ENCODE measurements around the gene ATP6V0D1. TPM values are rescaled to one million over a fixed set of nuclear protein-coding genes. Genes with fewer than 3 reads are reported as not detected.

The ATP6V0D1 gene
- total RNA-seq, 1 donor from 2014 or later: 73.5 TPM

GRCh38 chr16:67445913-67446907, 34.7 kb downstream of the ATP6V0D1 start:
- Mint-ChIP-seq H3K4me3 (no peak overlapping the region), H3K9me3 (no peaks in the 10 kb centered on the region), H3K4me1 (ENCODE audit: unreplicated experiment) (peaks cover 13% of the 10 kb centered on the region), H3K36me3 (peaks cover 5% of the 10 kb centered on the region), H3K27ac (peak overlapping the region; percentile 72), H3K27me3 (no peaks in the 10 kb centered on the region)
- TF ChIP-seq CTCF (conservative IDR thresholded peaks at IDR 0.05): no peak
- no peak for DNase-seq (ENCODE audit: extremely low spot score, unreplicated experiment)

- Mint-ChIP-seq H3K36me3 (peaks cover 5% of the 10 kb centered on the region), H3K27ac (no peak overlapping the region), H3K9me3 (no peaks in the 10 kb centered on the region), H3K27me3 (no peaks in the 10 kb centered on the region), H3K4me3 (no peak overlapping the region), H3K4me1 (ENCODE audit: unreplicated experiment) (peaks cover 13% of the 10 kb centered on the region)
- TF ChIP-seq CTCF (conservative IDR thresholded peaks at IDR 0.05): no peak
- no peak for DNase-seq (ENCODE audit: extremely low spot score, unreplicated experiment)
Observed at GRCh38 chr16:67445441-67445912, 35.5 kb downstream of the ATP6V0D1 start.

GRCh38 chr16:67445126-67445426, 35.9 kb downstream of the ATP6V0D1 start:
- DNase-seq (ENCODE audit: extremely low spot score, unreplicated experiment): no peak
- no peak overlapping the region for H3K4me3 Mint-ChIP-seq
- H3K9me3 Mint-ChIP-seq: no peaks in the 10 kb centered on the region
- no peak for TF ChIP-seq CTCF (conservative IDR thresholded peaks at IDR 0.05)
- peaks cover 5% of the 10 kb centered on the region for H3K36me3 Mint-ChIP-seq
- H3K27me3 Mint-ChIP-seq: no peaks in the 10 kb centered on the region
- peaks cover 13% of the 10 kb centered on the region for H3K4me1 Mint-ChIP-seq (ENCODE audit: unreplicated experiment)
- H3K27ac Mint-ChIP-seq: no peak overlapping the region

GRCh38 chr16:67444259-67445125, 36.5 kb downstream of the ATP6V0D1 start:
- TF ChIP-seq CTCF (conservative IDR thresholded peaks at IDR 0.05): no peak
- H3K36me3 Mint-ChIP-seq: peaks cover 4% of the 10 kb centered on the region
- no peak overlapping the region for H3K4me3 Mint-ChIP-seq
- no peaks in the 10 kb centered on the region for H3K9me3 Mint-ChIP-seq
- peaks cover 13% of the 10 kb centered on the region for H3K4me1 Mint-ChIP-seq (ENCODE audit: unreplicated experiment)
- no peak for DNase-seq (ENCODE audit: extremely low spot score, unreplicated experiment)
- no peaks in the 10 kb centered on the region for H3K27me3 Mint-ChIP-seq
- no peak overlapping the region for H3K27ac Mint-ChIP-seq

- H3K36me3 Mint-ChIP-seq: no peaks in the 10 kb centered on the region
- no peak for TF ChIP-seq CTCF (conservative IDR thresholded peaks at IDR 0.05)
- no peaks in the 10 kb centered on the region for H3K27me3 Mint-ChIP-seq
- no peak overlapping the region for H3K27ac Mint-ChIP-seq
- H3K4me3 Mint-ChIP-seq: no peak overlapping the region
- DNase-seq (ENCODE audit: extremely low spot score, unreplicated experiment): no peak
- peaks cover 13% of the 10 kb centered on the region for H3K4me1 Mint-ChIP-seq (ENCODE audit: unreplicated experiment)
- H3K9me3 Mint-ChIP-seq: no peaks in the 10 kb centered on the region
Observed at GRCh38 chr16:67443265-67443664, 37.7 kb downstream of the ATP6V0D1 start.

Measured in type B pancreatic cell (in vitro differentiated cells).